Adrenal gland (tissue), 12 donors: ENCODE measurements around the gene ITGB4. TPM values are rescaled to one million over a fixed set of nuclear protein-coding genes. Genes with fewer than 3 reads are reported as not detected.

Experiments used
- DNase-seq, 7 donors: peaks; one replicate each; pipeline ENCODE4 v3.0.0-alpha.2; 2019 to 2020
- H3K27ac ChIP-seq, 5 donors: fragments of 200-600 bp; sonication (generic) in 4 of 5; 1 replicate in 3 of 5; 2 replicates in 2 of 5; pipeline versions ENCODE4 v1.5.1 to v1.8.0; 2016 to 2020; ENCODE audit warnings: mild to moderate bottlenecking in 1 of 5
- H3K27me3 ChIP-seq: fragments of 200-600 bp; 2 replicates; pipeline ENCODE4 v1.8.0; 2021
- H3K36me3 ChIP-seq, 2 donors: fragments of 200-600 bp; replicated peaks in 1 of 2; 1 replicate in 1 of 2; 2 replicates in 1 of 2; pipeline versions ENCODE4 v1.5.1 to v1.8.0; 2018 to 2022
- H3K4me1 ChIP-seq, 2 donors: fragments of 200-600 bp; replicated peaks in 1 of 2; 1 replicate in 1 of 2; 2 replicates in 1 of 2; pipeline versions ENCODE4 v1.5.1 to v1.8.0; 2018 to 2021
- H3K4me3 ChIP-seq, 4 donors: fragments of 200-600 bp; sonication (generic) in 3 of 4; one replicate each; pipeline ENCODE4 v1.5.1; 2016 to 2018
- H3K9me3 ChIP-seq, 3 donors: fragments of 200-600 bp; sonication (generic) in 1 of 3; replicated peaks in 1 of 3; 1 replicate in 2 of 3; 2 replicates in 1 of 3; pipeline versions ENCODE4 v1.5.1 to v1.8.0; 2016 to 2021
- POLR2A ChIP-seq, 2 donors: fragments of 450-650 bp; IDR thresholded peaks; one replicate each; pipeline ENCODE4 v1.6.1; 2017; ENCODE audit warnings: antibody characterized with exemption in 2 of 2, mild to moderate bottlenecking in 2 of 2, moderate library complexity in 1 of 2
- WGBS, 4 donors: extraction: QIAGEN DNeasy Blood & Tissue Kit in 2 of 4; methylation state at CpG; one replicate each; pipeline versions ENCODE4 v1.1.5 to v1.1.7; 2013 to 2017; 5-methylcytosine and 5-hydroxymethylcytosine counted together
- intact Hi-C, 2 donors: fragments of 100-400 bp; cut with DNase I; formaldehyde crosslinking; loops; one replicate each; pipeline versions ENCODE4 v1.14.1 to v1.15.0; 2022 to 2023
- polyA plus RNA-seq, 3 donors: library from polyadenylated mRNA; stranded (reverse); fragments of 200-250 nt in 2 of 3; fragments of 350-450 nt in 1 of 3; fragmentation: Illumina TruSeq in 1 of 3; extraction: RNeasy Lipid Tissue Mini Kit (QIAGEN cat#74804) in 1 of 3; gene quantifications; one replicate each; pipeline ENCODE4 v1.2.3, GENCODE V29; 2013 to 2014
- total RNA-seq, 9 donors: library from RNA; depleted of rRNA in 4 of 9; stranded (reverse); fragments of >200 nt in 4 of 9; fragments of 120-200 nt in 1 of 9; fragmentation: NEBNext Ultra II Directional in 1 of 9; extraction: Animal tissue kit (Norgen Biotek cat#: 25700) in 1 of 9; gene quantifications; one replicate each; pipeline versions ENCODE4 v1.1.0 to v1.2.4, GENCODE V29; 2013 to 2023
- TF ChIP-seq, protein P1 (sequence below), 6 experiments: fragments of 450-650 bp in 4 of 6; fragments of 200-600 bp in 2 of 6; sonication (generic) in 1 of 6; IDR thresholded peaks; 1 replicate in 5 of 6; 2 replicates in 1 of 6; pipeline versions ENCODE4 v1.5.1 to v1.8.0; 2016 to 2021; ENCODE audit warnings: antibody characterized with exemption in 6 of 6, mild to moderate bottlenecking in 2 of 6, moderate library complexity in 1 of 6
- donor health status: healthy with polysubstance abuse.
- donor health status: Bipolar disorder and iron deficiency.
- donor health status: DM: yes; HTN: yes; CAD: no.
- donor health status: DM: no; HTN: no; CAD: no.
- donor health status: DM: no; HTN: no; CAD: no.
- donor health status: DM: yes; HTN: yes; CAD: no.

The ITGB4 gene
- total and polyA plus RNA-seq, 12 donors: 1.00 to 12.5 (median 6.9) TPM

DNA sequence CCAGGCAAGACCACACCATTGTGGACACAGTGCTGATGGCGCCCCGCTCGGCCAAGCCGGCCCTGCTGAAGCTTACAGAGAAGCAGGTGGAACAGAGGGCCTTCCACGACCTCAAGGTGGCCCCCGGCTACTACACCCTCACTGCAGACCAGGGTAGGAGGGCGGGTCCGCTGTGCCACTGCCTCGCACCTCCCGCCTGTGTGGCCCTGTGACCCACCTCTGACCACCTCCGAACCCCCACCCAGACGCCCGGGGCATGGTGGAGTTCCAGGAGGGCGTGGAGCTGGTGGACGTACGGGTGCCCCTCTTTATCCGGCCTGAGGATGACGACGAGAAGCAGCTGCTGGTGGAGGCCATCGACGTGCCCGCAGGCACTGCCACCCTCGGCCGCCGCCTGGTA is 21.1 kb downstream of the ITGB4 start:
- Histone ChIP-seq H3K36me3 (no peaks in the 10 kb centered on the region), H3K27ac (no peak overlapping the region), H3K9me3 (no peaks in the 10 kb centered on the region), H3K27me3 (no peaks in the 10 kb centered on the region), H3K4me3 (no peak overlapping the region), H3K4me1 (peaks cover 0 to under 1% of the 10 kb centered on the region in 2 donors)
- DNase-seq: no peak
- TF ChIP-seq, protein P1, sequence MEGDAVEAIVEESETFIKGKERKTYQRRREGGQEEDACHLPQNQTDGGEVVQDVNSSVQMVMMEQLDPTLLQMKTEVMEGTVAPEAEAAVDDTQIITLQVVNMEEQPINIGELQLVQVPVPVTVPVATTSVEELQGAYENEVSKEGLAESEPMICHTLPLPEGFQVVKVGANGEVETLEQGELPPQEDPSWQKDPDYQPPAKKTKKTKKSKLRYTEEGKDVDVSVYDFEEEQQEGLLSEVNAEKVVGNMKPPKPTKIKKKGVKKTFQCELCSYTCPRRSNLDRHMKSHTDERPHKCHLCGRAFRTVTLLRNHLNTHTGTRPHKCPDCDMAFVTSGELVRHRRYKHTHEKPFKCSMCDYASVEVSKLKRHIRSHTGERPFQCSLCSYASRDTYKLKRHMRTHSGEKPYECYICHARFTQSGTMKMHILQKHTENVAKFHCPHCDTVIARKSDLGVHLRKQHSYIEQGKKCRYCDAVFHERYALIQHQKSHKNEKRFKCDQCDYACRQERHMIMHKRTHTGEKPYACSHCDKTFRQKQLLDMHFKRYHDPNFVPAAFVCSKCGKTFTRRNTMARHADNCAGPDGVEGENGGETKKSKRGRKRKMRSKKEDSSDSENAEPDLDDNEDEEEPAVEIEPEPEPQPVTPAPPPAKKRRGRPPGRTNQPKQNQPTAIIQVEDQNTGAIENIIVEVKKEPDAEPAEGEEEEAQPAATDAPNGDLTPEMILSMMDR (IDR thresholded peaks at IDR 0.05): no peak
- TF ChIP-seq POLR2A (IDR thresholded peaks at IDR 0.05): no peak
- intact Hi-C loops: no loop called here
- 84 to 88% (median 85%) methylated on average over 13 to 25 of the region's 25 CpGs for WGBS, 4 donors

DNA sequence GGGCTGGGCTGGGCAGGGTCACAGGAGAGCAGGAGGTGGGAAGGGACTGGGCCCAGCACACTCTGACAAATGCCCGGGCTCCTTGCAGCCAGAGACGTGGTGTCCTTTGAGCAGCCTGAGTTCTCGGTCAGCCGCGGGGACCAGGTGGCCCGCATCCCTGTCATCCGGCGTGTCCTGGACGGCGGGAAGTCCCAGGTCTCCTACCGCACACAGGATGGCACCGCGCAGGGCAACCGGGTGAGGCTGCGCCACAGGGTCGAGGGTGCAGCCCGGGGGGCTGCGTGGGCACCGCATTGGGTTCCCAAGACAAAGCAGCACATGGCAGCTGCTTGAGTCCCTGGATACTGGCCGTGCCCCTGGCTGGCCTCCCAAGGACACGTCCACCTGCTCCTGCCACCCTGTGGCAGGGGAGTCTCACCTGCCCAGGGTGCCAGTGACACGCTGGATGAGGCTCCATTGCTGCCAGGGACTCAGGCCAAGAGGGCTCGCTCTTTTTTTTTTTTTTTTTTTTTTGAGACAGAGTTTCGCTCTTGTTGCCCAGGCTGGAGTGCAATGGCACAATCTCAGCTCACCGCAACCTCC is 22.5 kb downstream of the ITGB4 start:
- 86 to 88% (median 87%) methylated on average over 8 to 25 of the region's 25 CpGs for WGBS, 4 donors
- no peak for DNase-seq
- Histone ChIP-seq H3K9me3 (no peaks in the 10 kb centered on the region), H3K4me3 (no peak overlapping the region), H3K27ac (no peak overlapping the region), H3K27me3 (no peaks in the 10 kb centered on the region), H3K36me3 (no peaks in the 10 kb centered on the region), H3K4me1 (peaks cover 0 to 5% of the 10 kb centered on the region in 2 donors)
- TF ChIP-seq, protein P1 (IDR thresholded peaks at IDR 0.05): no peak
- no peak for TF ChIP-seq POLR2A (IDR thresholded peaks at IDR 0.05)
- intact Hi-C loops: no loop called here

DNA sequence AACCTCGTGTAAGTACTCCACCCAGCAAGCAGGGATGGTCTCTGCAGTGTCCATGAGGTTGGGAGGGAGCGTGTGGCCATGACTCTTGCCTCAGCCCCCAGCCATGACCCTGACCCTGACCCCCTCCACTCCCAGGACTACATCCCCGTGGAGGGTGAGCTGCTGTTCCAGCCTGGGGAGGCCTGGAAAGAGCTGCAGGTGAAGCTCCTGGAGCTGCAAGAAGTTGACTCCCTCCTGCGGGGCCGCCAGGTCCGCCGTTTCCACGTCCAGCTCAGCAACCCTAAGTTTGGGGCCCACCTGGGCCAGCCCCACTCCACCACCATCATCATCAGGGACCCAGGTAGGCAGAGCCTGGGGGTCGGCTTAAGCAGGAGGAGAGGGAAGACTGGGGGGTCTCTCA is 27.4 kb downstream of the ITGB4 start:
- Histone ChIP-seq H3K9me3 (no peaks in the 10 kb centered on the region), H3K4me1 (peaks cover 5 to 13% of the 10 kb centered on the region in 2 donors), H3K27ac (no peak overlapping the region), H3K27me3 (no peaks in the 10 kb centered on the region), H3K4me3 (no peak overlapping the region), H3K36me3 (no peaks in the 10 kb centered on the region)
- DNase-seq: no peak
- WGBS, 4 donors: 58 to 73% (median 66%) methylated on average over 3 to 9 of the region's 9 CpGs
- intact Hi-C loops: loop anchor here in 1 of 2 donors (5.0 kb wide), 1 partner anchor 116 kb away; the partner anchor contains the start of gene SMIM5
- TF ChIP-seq, protein P1 (IDR thresholded peaks at IDR 0.05): no peak
- no peak for TF ChIP-seq POLR2A (IDR thresholded peaks at IDR 0.05)

DNA sequence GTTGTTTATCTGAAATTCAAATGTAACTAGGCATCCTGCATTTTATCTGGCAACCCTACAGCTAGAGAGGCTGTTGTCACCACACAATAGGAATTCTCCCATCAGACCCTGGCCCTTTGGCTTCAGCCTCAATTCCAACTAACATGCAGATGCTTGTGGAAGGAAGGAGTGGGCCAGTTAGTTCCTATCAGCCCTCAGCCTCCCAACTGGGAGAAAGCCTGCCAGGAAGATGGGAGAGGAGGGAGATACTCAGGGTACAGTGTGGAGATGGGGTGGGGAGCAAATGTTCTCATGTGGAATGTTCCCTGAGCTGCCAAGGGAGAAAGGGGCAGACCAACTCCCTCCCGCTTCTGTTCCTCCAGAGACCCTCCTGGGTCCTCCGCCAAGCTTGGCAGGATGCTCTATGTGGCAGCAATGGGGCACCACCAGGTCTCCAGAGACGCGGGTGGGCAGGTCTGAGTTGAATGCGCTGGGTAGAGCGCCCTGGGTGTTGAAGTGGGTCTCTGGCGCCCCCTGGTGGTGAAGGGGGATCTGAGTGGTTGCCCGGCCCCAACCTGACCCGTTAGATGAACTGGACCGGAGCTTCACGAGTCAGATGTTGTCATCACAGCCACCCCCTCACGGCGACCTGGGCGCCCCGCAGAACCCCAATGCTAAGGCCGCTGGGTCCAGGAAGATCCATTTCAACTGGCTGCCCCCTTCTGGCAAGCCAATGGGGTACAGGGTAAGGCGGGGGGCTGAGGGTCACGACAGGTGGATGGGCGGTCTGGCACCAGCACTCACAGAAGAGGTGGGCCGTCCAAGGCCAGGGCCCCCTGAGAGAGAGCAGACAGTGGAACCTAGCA is 28.5 kb downstream of the ITGB4 start:
- TF ChIP-seq, protein P1 (IDR thresholded peaks at IDR 0.05): peak; percentile 83 to 97 (median 93)
- no peak for TF ChIP-seq POLR2A (IDR thresholded peaks at IDR 0.05)
- no peaks in the 10 kb centered on the region for H3K9me3 ChIP-seq
- DNase-seq: peak; percentile 81 to 96 (median 91)
- H3K36me3 ChIP-seq: no peaks in the 10 kb centered on the region
- intact Hi-C loops: loop anchor here in 1 of 2 donors (5.0 kb wide), 1 partner anchor 117 kb away; the partner anchor contains the start of gene SMIM5
- H3K27ac ChIP-seq: peak overlapping the region in 1 of 5 donors; percentile 23
- H3K27me3 ChIP-seq: no peaks in the 10 kb centered on the region
- peaks cover 11 to 19% of the 10 kb centered on the region in 2 donors for H3K4me1 ChIP-seq
- WGBS, 4 donors: 14 to 37% (median 18%) methylated on average over 4 to 20 of the region's 20 CpGs
- H3K4me3 ChIP-seq: no peak overlapping the region
